Measurements from ENCODE around the gene MAPK4.
"Not testable (repeated sequence)": the region's sequence is repeated elsewhere in the genome, so short reads cannot be mapped to it uniquely, and the experiment has no call there.

The MAPK4 gene

GRCh38 chr18:50578030-50578429 lies 18.1 kb downstream of the MAPK4 start:
- no peak for DNase-seq

GRCh38 chr18:50578651-50579050 lies 18.8 kb downstream of the MAPK4 start:
- no peak for DNase-seq

- no peak for DNase-seq
Measured at GRCh38 chr18:50579061-50579774, 19.3 kb downstream of the MAPK4 start.

GRCh38 chr18:50581517-50581916 lies 21.6 kb downstream of the MAPK4 start:
- no peak for DNase-seq

GRCh38 chr18:50582500-50582899 lies 22.6 kb downstream of the MAPK4 start:
- DNase-seq = no peak

- no peak for DNase-seq
Measured at GRCh38 chr18:50586710-50587109, 26.8 kb downstream of the MAPK4 start.

- peak; percentile 33 for DNase-seq
Measured at GRCh38 chr18:50590593-50590992, 30.7 kb downstream of the MAPK4 start.

- no peak for DNase-seq
Measured at GRCh38 chr18:50594012-50594411, 34.1 kb downstream of the MAPK4 start.

GRCh38 chr18:50594942-50595341 lies 35.1 kb downstream of the MAPK4 start:
- DNase-seq = no peak

- DNase-seq = no peak
Measured at GRCh38 chr18:50602466-50602865, 42.6 kb downstream of the MAPK4 start.

- DNase-seq = no peak
Measured at GRCh38 chr18:50606609-50607008, 46.7 kb downstream of the MAPK4 start.

- no peak for DNase-seq
Measured at GRCh38 chr18:50607378-50607926, 47.6 kb downstream of the MAPK4 start.

GRCh38 chr18:50609171-50609570 lies 49.3 kb downstream of the MAPK4 start:
- DNase-seq = not testable (repeated sequence)

- no peak for DNase-seq
Measured at GRCh38 chr18:50610349-50610748, 50.5 kb downstream of the MAPK4 start.

- no peak for DNase-seq
Measured at GRCh38 chr18:50611529-50611941, 51.6 kb downstream of the MAPK4 start.

GRCh38 chr18:50614838-50615237 lies 55.0 kb downstream of the MAPK4 start:
- DNase-seq = no peak

GRCh38 chr18:50616484-50617048 lies 56.7 kb downstream of the MAPK4 start:
- no peak for DNase-seq

- no peak for DNase-seq
Measured at GRCh38 chr18:50619861-50620275, 60.0 kb downstream of the MAPK4 start.

- DNase-seq = no peak
Measured at GRCh38 chr18:50620319-50620718, 60.4 kb downstream of the MAPK4 start.

- no peak for DNase-seq
Measured at GRCh38 chr18:50621366-50621765, 61.5 kb downstream of the MAPK4 start.

GRCh38 chr18:50622320-50622719 lies 62.4 kb downstream of the MAPK4 start:
- DNase-seq = no peak

GRCh38 chr18:50622865-50623393 lies 63.0 kb downstream of the MAPK4 start:
- no peak for DNase-seq

- DNase-seq = no peak
Measured at GRCh38 chr18:50623694-50624352, 63.9 kb downstream of the MAPK4 start.

- DNase-seq = no peak
Measured at GRCh38 chr18:50624981-50625380, 65.1 kb downstream of the MAPK4 start.

All from NCI-H1092 (cell line).